Neural cell (in vitro differentiated cells): ENCODE results near the gene TNFSF12. TPM values are rescaled to one million over a fixed set of nuclear protein-coding genes. Genes with fewer than 3 reads are reported as not detected.

Experiments
- polyA plus RNA-seq: library from polyadenylated mRNA; depleted of rRNA; stranded (reverse); fragments of >200 nt; gene quantifications from 2 replicates; pipeline ENCODE4 v1.2.3, GENCODE V29; 2014
- small RNA-seq, 3 experiments: library from RNA; depleted of rRNA; stranded (forward); fragments of <200 nt; gene quantifications; one replicate each; pipeline ENCODE3, GENCODE V24; 2012

Gene TNFSF12
- polyA plus RNA-seq, 1 donor from 2014 or later: not detected

Small RNAs within 50 kb of the gene (small RNA-seq; reads per million reads assigned to genes)
- gene CD68 (0 reads per million in 3 experiments), gene RF00019 (0 to 1.2 (median 0) reads per million in 3 experiments), gene SNORA48 (0 reads per million in 3 experiments), gene SNORD10 (0 reads per million in 3 experiments)

Other genes starting within 250 kb of the TNFSF12 start
- gene EIF5A, start 241.4 kb upstream of the TNFSF12 start, polyA plus RNA-seq: 164 and 178 TPM in 2 replicates
- 108 and 116 TPM in 2 replicates for gene GPS2, start 233.7 kb upstream of the TNFSF12 start, polyA plus RNA-seq
- 58.4 and 61.0 TPM in 2 replicates for gene NEURL4, start 219.7 kb upstream of the TNFSF12 start, polyA plus RNA-seq
- 0.66 and 9.2 TPM in 2 replicates for gene ACAP1, start 212.5 kb upstream of the TNFSF12 start, polyA plus RNA-seq
- gene KCTD11, start 196.9 kb upstream of the TNFSF12 start, polyA plus RNA-seq: 2.8 TPM in 2 replicates
- not detected in 2 replicates for gene TMEM95, start 193.9 kb upstream of the TNFSF12 start, polyA plus RNA-seq
- gene TNK1, start 168.0 kb upstream of the TNFSF12 start, polyA plus RNA-seq: 0.83 and 1.5 TPM in 2 replicates
- 15.9 and 25.2 TPM in 2 replicates for gene PLSCR3, start 154.5 kb upstream of the TNFSF12 start, polyA plus RNA-seq
- 158 and 161 TPM in 2 replicates for gene TMEM256, start 145.0 kb upstream of the TNFSF12 start, polyA plus RNA-seq
- 13.8 and 21.5 TPM in 2 replicates for gene NLGN2, start 141.2 kb upstream of the TNFSF12 start, polyA plus RNA-seq
- not detected in 2 replicates for gene SPEM1, start 128.7 kb upstream of the TNFSF12 start, polyA plus RNA-seq
- not detected in 2 replicates for gene SPEM2, start 123.4 kb upstream of the TNFSF12 start, polyA plus RNA-seq
- not detected in 2 replicates for gene SPEM3, start 120.2 kb upstream of the TNFSF12 start, polyA plus RNA-seq
- gene TMEM102, start 113.6 kb upstream of the TNFSF12 start, polyA plus RNA-seq: 0.14 TPM in 1 of 2 replicates, not detected in the other
- 15.8 and 16.4 TPM in 2 replicates for gene FGF11, start 109.5 kb upstream of the TNFSF12 start, polyA plus RNA-seq
- gene CHRNB1, start 104.0 kb upstream of the TNFSF12 start, polyA plus RNA-seq: 17.9 and 18.2 TPM in 2 replicates
- 8.0 and 9.2 TPM in 2 replicates for gene ZBTB4, start 69.4 kb upstream of the TNFSF12 start, polyA plus RNA-seq
- gene SLC35G6, start 67.6 kb upstream of the TNFSF12 start, polyA plus RNA-seq: not detected in 2 replicates
- 9.1 and 22.6 TPM in 2 replicates for gene POLR2A, start 64.7 kb upstream of the TNFSF12 start, polyA plus RNA-seq
- gene TNFSF13, start 9.7 kb downstream of the TNFSF12 start, polyA plus RNA-seq: 0.15 TPM in 1 of 2 replicates, not detected in the other
- 148 and 151 TPM in 2 replicates for gene SENP3, start 12.9 kb downstream of the TNFSF12 start, polyA plus RNA-seq
- not detected in 2 replicates for gene CD68, start 30.6 kb downstream of the TNFSF12 start, polyA plus RNA-seq
- gene MPDU1, start 34.8 kb downstream of the TNFSF12 start, polyA plus RNA-seq: 110 and 118 TPM in 2 replicates
- gene SOX15, start 41.0 kb downstream of the TNFSF12 start, polyA plus RNA-seq: 0.47 and 1.5 TPM in 2 replicates
- 118 and 130 TPM in 2 replicates for gene FXR2, start 65.8 kb downstream of the TNFSF12 start, polyA plus RNA-seq
- gene SAT2, start 78.8 kb downstream of the TNFSF12 start, polyA plus RNA-seq: 303 and 330 TPM in 2 replicates
- 0.90 and 3.2 TPM in 2 replicates for gene SHBG, start 81.1 kb downstream of the TNFSF12 start, polyA plus RNA-seq
- gene ATP1B2, start 101.9 kb downstream of the TNFSF12 start, polyA plus RNA-seq: 3.2 and 4.2 TPM in 2 replicates
- gene TP53, start 138.4 kb downstream of the TNFSF12 start, polyA plus RNA-seq: 13.8 and 14.3 TPM in 2 replicates
- 20.1 and 22.4 TPM in 2 replicates for gene WRAP53, start 139.4 kb downstream of the TNFSF12 start, polyA plus RNA-seq
- 36.4 and 46.5 TPM in 2 replicates for gene EFNB3, start 156.1 kb downstream of the TNFSF12 start, polyA plus RNA-seq
- 2.0 and 2.1 TPM in 2 replicates for gene DNAH2, start 168.7 kb downstream of the TNFSF12 start, polyA plus RNA-seq